ENCODE results near the gene CHCHD5.
"Not testable (repeated sequence)": the region's sequence is repeated elsewhere in the genome, so short reads cannot be mapped to it uniquely, and the experiment has no call there.

CHCHD5 gene

GRCh38 chr2:112584134-112584890 lies at the start of gene CHCHD5:
Gene CHCHD5 (plus strand): TSS chr2:112584609. CDS start chr2:112584648, 39 bp downstream.
- peak; percentile 93 for DNase-seq (ENCODE audit: low spot score)

- no peak for DNase-seq (ENCODE audit: low spot score)
Observed at GRCh38 chr2:112534826-112535225, 49.6 kb upstream of the CHCHD5 start.

GRCh38 chr2:112536665-112537064 lies 47.7 kb upstream of the CHCHD5 start:
- DNase-seq (ENCODE audit: low spot score), result not testable (repeated sequence)

- DNase-seq (ENCODE audit: low spot score), result no peak
Observed at GRCh38 chr2:112539306-112539705, 45.1 kb upstream of the CHCHD5 start.

GRCh38 chr2:112540906-112541305 lies 43.5 kb upstream of the CHCHD5 start:
- no peak for DNase-seq (ENCODE audit: low spot score)

- peak; percentile 85 for DNase-seq (ENCODE audit: low spot score)
Observed at GRCh38 chr2:112541315-112542122, 42.9 kb upstream of the CHCHD5 start.

GRCh38 chr2:112542123-112542983 lies 42.1 kb upstream of the CHCHD5 start, which contains the start of gene POLR1B:
Gene POLR1B (plus strand): TSS chr2:112542465. CDS start chr2:112542495, 30 bp downstream.
- peak; percentile 90 for DNase-seq (ENCODE audit: low spot score)

- no peak for DNase-seq (ENCODE audit: low spot score)
Observed at GRCh38 chr2:112542984-112543661, 41.3 kb upstream of the CHCHD5 start.

- no peak for DNase-seq (ENCODE audit: low spot score)
Observed at GRCh38 chr2:112547333-112547732, 37.1 kb upstream of the CHCHD5 start.

GRCh38 chr2:112548980-112549379 lies 35.4 kb upstream of the CHCHD5 start:
- no peak for DNase-seq (ENCODE audit: low spot score)

- no peak for DNase-seq (ENCODE audit: low spot score)
Observed at GRCh38 chr2:112566104-112566503, 18.3 kb upstream of the CHCHD5 start.

- DNase-seq (ENCODE audit: low spot score), result not testable (repeated sequence)
Observed at GRCh38 chr2:112566508-112566907, 17.9 kb upstream of the CHCHD5 start.

- DNase-seq (ENCODE audit: low spot score), result no peak
Observed at GRCh38 chr2:112572005-112572404, 12.4 kb upstream of the CHCHD5 start.

GRCh38 chr2:112577756-112578155 lies 6.7 kb upstream of the CHCHD5 start:
- no peak for DNase-seq (ENCODE audit: low spot score)

- DNase-seq (ENCODE audit: low spot score), result no peak
Observed at GRCh38 chr2:112579241-112579640, 5.2 kb upstream of the CHCHD5 start.

GRCh38 chr2:112580084-112580483 lies 4.3 kb upstream of the CHCHD5 start:
- no peak for DNase-seq (ENCODE audit: low spot score)

GRCh38 chr2:112582314-112582746 lies 2.1 kb upstream of the CHCHD5 start:
- no peak for DNase-seq (ENCODE audit: low spot score)

- no peak for DNase-seq (ENCODE audit: low spot score)
Observed at GRCh38 chr2:112583497-112584133, 794 bp upstream of the CHCHD5 start.

GRCh38 chr2:112584891-112585250 lies 462 bp downstream of the CHCHD5 start:
- DNase-seq (ENCODE audit: low spot score), result no peak

- DNase-seq (ENCODE audit: low spot score), result no peak
Observed at GRCh38 chr2:112585400-112585799, 991 bp downstream of the CHCHD5 start.

- no peak for DNase-seq (ENCODE audit: low spot score)
Observed at GRCh38 chr2:112585873-112586464, 1.6 kb downstream of the CHCHD5 start.

Data from ecto neural progenitor cell (in vitro differentiated cells).